ENCODE measurements around the gene C12orf56.

Gene C12orf56, protein sequence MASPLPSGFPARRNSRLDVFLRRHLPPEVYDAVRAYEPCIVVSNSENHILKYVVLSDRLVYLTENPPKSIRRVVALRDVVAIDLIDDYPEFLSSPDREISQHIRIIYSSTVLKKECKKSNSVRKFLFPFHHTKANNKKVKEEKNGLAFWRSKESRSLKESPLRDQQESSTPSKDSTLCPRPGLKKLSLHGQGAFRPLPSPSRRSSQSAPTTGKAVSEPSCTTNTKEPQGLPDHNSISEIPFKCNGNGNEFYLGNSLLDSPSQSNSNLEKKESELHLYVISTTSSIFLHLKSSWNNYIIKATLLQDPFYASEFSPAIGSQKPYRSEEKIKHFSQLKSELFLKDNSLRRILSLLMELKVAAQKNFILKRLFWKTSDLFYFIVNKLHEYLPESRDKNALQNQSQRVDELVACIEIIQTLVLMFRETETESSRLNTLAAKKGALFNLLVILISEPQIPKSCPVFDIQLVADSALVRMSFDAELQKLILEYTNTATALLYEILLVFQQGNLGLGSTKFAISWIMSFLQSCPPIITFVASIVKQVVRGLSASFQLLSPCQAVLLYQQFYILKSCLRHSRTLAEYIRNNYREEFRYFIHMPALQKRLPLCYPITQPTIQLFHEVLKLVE

DNA sequence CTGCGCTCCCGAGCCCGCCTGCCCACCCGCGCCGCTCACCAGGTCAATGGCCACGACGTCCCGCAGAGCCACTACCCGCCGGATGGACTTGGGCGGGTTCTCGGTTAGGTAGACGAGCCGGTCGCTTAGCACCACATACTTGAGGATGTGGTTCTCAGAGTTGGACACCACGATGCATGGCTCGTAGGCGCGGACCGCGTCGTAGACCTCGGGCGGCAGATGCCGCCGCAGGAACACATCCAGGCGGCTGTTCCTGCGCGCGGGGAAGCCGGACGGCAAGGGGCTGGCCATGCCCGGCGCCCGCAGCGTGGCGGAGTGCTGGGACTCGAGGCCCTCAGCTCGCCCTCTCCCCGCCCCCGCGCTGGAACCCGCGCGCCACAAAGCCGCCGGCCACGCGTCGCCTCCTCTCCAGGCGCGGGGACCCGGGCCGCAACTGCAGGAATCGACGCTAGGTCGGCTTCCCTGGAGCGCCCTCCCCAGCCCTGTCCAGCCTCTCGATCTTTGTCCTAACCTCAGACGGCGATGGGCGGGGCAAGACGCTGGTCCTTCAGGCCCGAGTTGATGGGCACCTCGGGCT, at the start of gene C12orf56:
TSS of gene C12orf56 (minus strand) at position 484 of the 577 bp plus-strand sequence. CDS start at position 291, 193 bp downstream.
- no peak for DNase-seq

DNA sequence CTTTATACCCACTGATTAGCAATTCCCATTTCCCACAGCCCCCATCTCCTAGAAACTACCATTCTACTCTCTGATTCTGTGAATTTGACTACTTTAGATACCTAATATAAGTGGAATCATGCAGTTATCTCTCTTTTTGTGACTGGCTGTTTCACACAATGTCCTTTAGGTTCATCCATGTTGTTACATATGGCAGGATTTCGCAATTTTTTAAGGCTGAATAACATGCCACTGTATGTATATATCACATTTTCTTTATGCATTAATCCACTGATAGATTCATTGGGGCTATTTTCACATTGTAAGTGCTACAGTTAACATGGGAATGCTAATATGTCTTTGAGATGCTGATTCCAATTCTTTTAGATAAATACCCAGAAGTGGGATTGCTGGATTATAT, 49.5 kb upstream of the C12orf56 start:
- no peak for DNase-seq

- no peak for DNase-seq
Measured at GRCh38 chr12:64433915-64434314, 43.4 kb upstream of the C12orf56 start.

DNA sequence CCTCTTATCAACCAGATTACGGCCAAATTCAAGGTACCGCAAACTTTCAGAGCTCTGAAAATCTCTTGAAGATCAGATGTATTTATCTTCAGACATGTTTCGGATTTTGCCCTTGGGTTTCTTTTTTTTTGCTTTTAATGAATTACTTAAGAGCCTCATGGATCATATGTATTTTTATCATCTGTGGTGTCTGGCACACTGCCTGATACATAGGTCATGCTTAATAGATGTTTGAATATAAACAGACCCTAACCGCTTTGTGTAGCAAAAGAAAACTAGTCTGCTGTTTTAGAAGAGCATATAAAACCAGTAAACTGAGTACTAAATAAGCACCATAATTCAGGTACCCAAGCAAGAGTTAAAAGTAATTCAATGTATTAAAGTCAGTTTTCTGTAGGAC, 41.2 kb upstream of the C12orf56 start:
- DNase-seq = no peak

DNA sequence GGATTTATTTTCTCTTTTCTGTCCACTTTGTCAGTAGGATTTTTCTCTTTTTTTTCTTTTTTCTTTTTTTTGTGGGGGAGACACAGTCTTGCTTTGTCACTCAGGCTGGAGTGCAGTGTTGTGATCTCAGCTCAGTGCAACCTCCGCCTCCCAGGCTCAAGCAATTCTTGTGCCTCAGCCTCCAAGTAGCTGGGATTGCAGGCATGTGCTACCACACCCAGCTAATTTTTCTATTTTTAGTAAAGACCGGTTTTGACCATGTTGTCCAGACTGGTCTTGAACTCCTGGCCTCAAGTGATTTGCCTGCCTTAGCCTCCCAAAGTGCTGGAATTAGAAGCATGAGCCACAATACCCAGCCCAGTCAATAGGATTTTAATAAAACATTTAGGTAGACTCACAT, 40.3 kb upstream of the C12orf56 start:
- no peak for DNase-seq

DNA sequence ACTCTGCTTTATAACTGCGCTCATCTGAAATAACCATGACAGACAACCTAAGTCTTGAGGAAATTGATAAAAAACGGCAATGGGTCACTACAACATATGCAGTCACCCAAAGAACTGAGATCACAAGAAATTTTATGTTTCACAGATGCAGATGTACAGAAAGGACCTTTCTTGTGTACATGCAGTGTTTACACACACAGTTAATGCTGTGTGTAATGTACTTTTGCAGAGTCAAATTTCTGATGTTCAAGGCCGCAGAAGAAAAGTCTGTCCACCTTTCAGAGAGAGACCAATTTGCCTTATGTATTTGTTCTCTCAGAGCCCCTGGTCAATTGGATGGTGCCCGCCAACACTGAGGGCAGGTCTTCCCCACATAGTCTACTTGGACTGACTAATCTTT, 38.4 kb upstream of the C12orf56 start:
- no peak for DNase-seq

DNA sequence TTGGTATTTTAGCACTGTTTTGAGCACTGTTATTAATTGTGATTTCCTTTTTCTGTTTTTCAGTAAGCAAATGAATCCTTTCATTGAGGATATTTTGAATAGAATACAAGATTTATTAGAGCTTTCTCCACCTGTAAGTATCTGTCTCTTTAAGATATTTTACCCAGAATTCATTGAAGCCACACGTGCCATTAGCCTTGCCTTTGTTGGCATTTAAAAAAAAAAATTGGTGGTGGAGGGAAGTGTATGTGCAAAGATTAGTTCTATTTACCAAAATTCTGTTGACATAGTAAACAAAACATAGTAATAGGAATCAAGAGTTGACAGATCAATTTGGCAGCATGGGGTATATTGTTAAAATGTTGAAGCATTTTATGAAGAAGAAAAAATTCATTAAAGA, 37.4 kb upstream of the C12orf56 start:
- peak; percentile 63 for DNase-seq

- no peak for DNase-seq
Measured at GRCh38 chr12:64419696-64420095, 29.1 kb upstream of the C12orf56 start.

DNA sequence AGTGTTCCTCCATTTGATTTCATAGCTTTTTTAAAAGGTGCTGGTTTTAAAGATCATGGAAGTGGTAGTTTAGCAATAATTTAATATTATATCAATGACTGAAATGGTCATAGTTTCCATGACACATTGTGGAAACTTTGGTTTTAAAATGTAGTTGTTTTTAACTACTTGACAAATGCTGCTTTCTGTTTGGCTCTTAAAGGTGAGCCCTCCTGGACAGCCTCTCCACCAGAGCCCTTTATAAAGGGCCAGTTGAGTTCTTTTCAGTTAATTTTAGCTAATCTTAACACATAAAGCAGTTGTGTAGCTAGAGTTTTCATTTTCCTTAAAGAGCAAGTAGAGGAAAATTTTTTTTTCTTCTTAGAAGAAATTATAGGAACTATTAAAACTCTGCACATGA, 27.7 kb upstream of the C12orf56 start:
- DNase-seq = no peak

DNA sequence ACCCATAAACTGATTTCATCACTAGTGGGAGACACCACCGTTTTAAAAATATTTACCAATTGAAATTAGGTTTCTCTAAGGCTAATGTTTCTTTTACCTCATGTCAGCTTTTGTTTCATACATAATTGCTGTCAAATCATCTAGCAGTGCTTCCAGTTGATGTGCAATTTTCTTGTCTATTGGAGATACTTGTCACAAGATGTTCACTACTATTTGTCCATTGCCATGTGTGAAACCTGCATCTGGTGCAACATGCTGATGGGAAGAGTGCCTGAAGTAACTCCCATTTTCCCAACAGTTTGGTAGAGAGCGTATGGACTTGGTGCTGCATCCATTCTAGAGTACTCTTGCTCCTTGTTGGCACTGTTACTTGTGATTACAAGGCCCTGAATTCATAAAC, 23.3 kb upstream of the C12orf56 start:
- DNase-seq = no peak

DNA sequence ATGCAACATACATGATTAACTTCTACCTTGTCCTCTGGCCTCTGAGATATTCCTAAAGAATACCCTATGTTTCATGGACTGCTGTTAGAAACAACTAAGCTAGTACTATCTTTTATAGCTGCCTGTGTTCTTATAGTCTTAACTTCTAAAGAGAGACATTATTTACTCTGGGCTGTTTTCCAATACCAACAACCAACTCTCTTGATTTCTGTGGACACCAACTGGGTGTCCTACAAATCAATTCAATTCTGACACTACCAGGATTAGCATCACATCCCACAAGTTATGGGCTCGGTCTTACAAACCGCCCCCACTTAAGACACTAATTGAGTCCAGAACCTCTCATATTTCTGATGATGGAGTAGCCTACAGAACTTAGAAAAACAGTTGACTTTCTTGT, 21.9 kb upstream of the C12orf56 start:
- no peak for DNase-seq

GRCh38 chr12:64411427-64411826, 20.9 kb upstream of the C12orf56 start:
- DNase-seq = no peak

- DNase-seq = no peak
Measured at GRCh38 chr12:64407342-64408223, 17.0 kb upstream of the C12orf56 start.

DNA sequence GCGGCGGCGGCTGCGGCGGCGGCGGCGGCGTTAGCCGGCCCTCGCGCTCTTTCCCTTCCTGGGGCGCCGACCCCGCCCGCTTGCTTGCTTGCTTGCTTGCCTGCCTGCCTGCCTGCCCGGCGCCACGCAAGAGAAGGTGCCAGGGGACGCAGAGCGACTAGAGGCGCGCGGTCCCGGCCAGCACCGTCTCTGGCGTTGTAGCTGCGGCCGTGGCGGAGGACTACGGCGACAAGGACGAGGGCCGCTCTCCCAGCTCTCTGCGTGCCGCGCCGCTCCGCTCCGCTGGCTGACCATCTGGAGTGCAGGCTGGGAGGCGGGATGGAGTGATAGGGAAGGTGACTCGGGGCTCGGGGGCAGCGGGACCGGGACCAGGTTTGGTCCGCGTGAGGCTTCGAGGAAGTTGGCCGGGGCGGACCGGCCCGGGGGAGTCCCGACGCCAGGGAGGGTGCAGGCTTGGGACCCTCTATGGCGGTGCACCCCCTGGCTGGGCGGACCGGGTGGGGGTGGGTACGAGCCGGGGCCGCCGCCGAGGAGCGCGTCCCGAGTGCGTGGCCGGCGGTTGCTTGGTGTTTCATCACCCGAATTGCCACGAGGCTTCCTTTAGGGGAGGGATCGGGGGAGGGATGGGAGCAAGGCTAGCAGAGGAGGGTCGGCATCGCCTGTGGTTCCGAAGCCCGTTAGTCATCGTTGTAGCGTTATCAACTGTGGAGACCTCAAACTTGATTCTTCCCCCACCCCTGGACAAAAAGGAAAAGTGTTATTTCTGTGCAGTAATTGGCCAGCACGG, 14.1 kb upstream of the C12orf56 start:
- DNase-seq = peak; percentile 89

GRCh38 chr12:64403707-64404469, 13.3 kb upstream of the C12orf56 start, which contains the start of gene XPOT:
TSS of gene XPOT (plus strand) at chr12:64404392. CDS start at chr12:64410036, 5,644 bp downstream.
- DNase-seq = peak; percentile 97

DNA sequence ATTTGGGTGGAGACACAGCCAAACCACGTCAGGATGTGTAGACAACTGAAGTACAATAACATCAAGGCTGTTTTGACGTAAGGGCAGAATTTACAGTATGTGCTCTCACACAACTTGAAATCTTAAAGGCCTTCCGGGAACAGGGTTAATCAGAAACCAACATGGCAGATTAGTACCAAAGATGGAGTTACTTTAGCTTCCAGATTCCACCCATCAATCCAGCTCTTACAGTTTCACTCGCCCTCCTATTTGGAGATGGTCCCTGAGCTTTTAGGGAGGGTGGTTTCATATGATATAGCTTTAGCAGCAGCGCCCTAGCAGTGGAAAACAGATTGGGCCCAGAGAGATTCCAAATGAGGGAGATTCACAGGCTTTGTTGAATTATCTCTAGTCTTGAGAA, 11.6 kb upstream of the C12orf56 start:
- DNase-seq = no peak

GRCh38 chr12:64400041-64400440, 9.5 kb upstream of the C12orf56 start:
- DNase-seq = no peak

- DNase-seq = no peak
Measured at GRCh38 chr12:64395739-64396138, 5.2 kb upstream of the C12orf56 start.

- DNase-seq = no peak
Measured at GRCh38 chr12:64392221-64392620, 1.7 kb upstream of the C12orf56 start.

GRCh38 chr12:64389154-64389553, 1.4 kb downstream of the C12orf56 start:
- DNase-seq = peak; percentile 74

DNA sequence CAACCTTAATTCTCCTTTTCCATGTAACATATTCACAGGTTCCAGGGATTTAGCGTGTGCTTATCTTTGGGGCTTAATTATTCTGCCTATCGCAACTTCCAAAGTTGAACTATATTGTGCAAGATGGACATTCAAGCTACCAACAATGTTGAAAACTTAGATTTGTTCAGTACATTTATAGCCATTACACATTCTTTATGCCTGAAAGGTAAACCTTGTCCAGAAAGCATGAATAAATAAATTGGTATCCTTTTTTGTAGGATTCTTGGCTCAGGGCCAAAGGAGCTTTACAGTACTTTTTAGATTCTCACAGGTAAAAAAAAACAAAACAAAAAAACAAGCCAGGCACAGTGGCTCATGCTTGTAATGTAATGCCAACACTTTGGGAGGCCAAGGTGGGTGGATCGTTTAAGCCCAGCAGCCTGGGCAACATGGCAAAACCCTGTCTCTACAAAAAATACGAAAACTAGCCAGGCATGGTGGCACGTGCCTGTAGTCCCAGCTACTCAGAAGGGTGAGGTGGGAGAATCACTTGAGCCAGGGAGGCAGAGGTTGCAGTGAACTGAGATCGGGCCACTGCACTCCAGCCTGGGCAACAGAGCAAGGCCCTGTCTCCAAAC, 3.3 kb downstream of the C12orf56 start:
- DNase-seq = peak; percentile 17

Data from NCI-H146 (cell line).